Muscle of arm (tissue), 12 donors: ENCODE results near the gene NPM3. TPM values are rescaled to one million over a fixed set of nuclear protein-coding genes. Genes with fewer than 3 reads are reported as not detected.
A peak's percentile ranks its signal among the peaks of the same experiment; 100 is the strongest.
"Not testable (repeated sequence)": the region's sequence is repeated elsewhere in the genome, so short reads cannot be mapped to it uniquely, and the experiment has no call there.

Experiments used
- DNase-seq: peaks from one replicate; pipeline ENCODE4 v3.0.0-alpha.2; 2013
- polyA plus RNA-seq, 12 donors: library from polyadenylated mRNA; unstranded; fragments of 120-200 nt; gene quantifications; one replicate each; pipeline ENCODE4 v1.2.1, GENCODE V29; 2013; ENCODE audit not compliant: insufficient read length in 12 of 12

The NPM3 gene
- polyA plus RNA-seq, 12 donors: 36.7 to 67.5 (median 53.2) TPM; not detected in 1

GRCh38 chr10:101816376-101816775 lies 33.1 kb upstream of the NPM3 start:
- DNase-seq: no peak

GRCh38 chr10:101814466-101815071 lies 31.3 kb upstream of the NPM3 start:
- no peak for DNase-seq

- no peak for DNase-seq
Measured at GRCh38 chr10:101812606-101813005, 29.4 kb upstream of the NPM3 start.

GRCh38 chr10:101807158-101807557 lies 23.9 kb upstream of the NPM3 start:
- DNase-seq: no peak

GRCh38 chr10:101803511-101803910 lies 20.3 kb upstream of the NPM3 start:
- no peak for DNase-seq

GRCh38 chr10:101797403-101798059 lies 14.3 kb upstream of the NPM3 start:
- DNase-seq: no peak

- no peak for DNase-seq
Measured at GRCh38 chr10:101793526-101793925, 10.3 kb upstream of the NPM3 start.

- no peak for DNase-seq
Measured at GRCh38 chr10:101789686-101790085, 6.4 kb upstream of the NPM3 start.

GRCh38 chr10:101789231-101789630 lies 6.0 kb upstream of the NPM3 start:
- DNase-seq: not testable (repeated sequence)

GRCh38 chr10:101785801-101786200 lies 2.6 kb upstream of the NPM3 start:
- no peak for DNase-seq

- DNase-seq: no peak
Measured at GRCh38 chr10:101784558-101784957, 1.3 kb upstream of the NPM3 start.

GRCh38 chr10:101783736-101784118 lies 481 bp upstream of the NPM3 start:
- no peak for DNase-seq

GRCh38 chr10:101781984-101782810 lies 1.0 kb downstream of the NPM3 start:
- DNase-seq: no peak

GRCh38 chr10:101781655-101781983 lies 1.6 kb downstream of the NPM3 start:
- no peak for DNase-seq

- peak; percentile 51 for DNase-seq
Measured at GRCh38 chr10:101780818-101781654, 2.2 kb downstream of the NPM3 start.

GRCh38 chr10:101780187-101780817 lies 2.9 kb downstream of the NPM3 start:
- no peak for DNase-seq

- DNase-seq: peak; percentile 54
Measured at GRCh38 chr10:101779544-101780186, 3.6 kb downstream of the NPM3 start.

- DNase-seq: peak; percentile 21
Measured at GRCh38 chr10:101778781-101779543, 4.3 kb downstream of the NPM3 start.

- DNase-seq: no peak
Measured at GRCh38 chr10:101778151-101778780, 5.0 kb downstream of the NPM3 start.

GRCh38 chr10:101777619-101778145 lies 5.6 kb downstream of the NPM3 start:
- no peak for DNase-seq
